T47D (cell line): Measurements from ENCODE around the gene RAB40A.

Experiments
- DNase-seq, 2 experiments: peaks; one replicate each; pipeline versions ENCODE4 v3.0.0 to v3.0.0-alpha.2; 2011 to 2012; ENCODE audit warnings: low read depth in 1 of 2, low spot score in 1 of 2
- JUND ChIP-seq: IDR thresholded peaks from 2 replicates; pipeline ENCODE4 v1.6.1; 2012; ENCODE audit warnings: low read depth
- in situ Hi-C: cut with HindIII; loops from 2 replicates; pipeline ENCODE4 v1.10.0; 2016; ENCODE audit warnings: low sequenced_read_pairs, low pct_unique_long_range_greater_than_20kb

Gene RAB40A

DNA sequence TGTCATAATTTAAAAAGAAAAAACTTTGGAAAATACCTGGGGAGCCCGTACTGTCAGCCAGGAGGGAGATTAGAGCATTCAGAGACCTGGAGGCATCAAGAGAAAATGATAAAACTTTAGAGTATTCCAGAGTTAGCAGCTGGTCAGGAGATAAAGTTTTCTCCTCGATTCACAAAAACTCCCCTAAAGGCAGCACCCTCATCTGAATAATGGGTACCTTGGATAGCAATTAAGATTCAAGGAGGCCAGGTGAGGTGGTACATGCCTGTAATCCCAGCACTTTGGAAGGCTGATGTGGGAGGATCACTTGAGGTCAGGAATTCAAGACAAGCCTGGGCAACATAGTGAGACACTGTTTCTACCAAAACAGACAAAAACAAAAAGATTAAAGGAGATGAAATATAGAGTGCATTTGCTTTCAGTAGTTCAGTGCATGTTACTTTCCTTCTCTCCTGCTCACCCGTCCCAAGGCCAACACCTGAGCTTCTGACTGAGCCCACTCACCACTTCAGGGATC is 18.6 kb upstream of the RAB40A start:
- in situ Hi-C loops = no loop called here
- no peak for DNase-seq
- TF ChIP-seq JUND = no peak

DNA sequence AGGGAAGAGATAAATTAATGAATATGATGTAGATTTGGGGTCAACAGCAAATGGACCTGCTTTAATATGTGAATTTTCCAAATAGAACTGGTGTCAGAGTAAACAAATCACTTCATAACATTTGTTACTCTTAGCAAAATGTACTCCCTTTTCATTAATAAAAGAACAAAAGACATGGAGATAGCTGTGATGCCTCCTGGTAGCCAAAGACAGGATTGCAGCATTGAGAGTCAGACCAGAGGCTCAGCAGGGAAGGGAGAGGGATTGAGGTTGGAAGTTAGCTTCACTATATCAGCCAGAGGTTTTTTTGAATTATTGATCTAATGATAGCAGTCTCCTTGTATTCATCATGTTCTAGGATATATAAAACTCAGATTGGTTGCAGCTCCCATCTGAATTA is 17.4 kb upstream of the RAB40A start:
- in situ Hi-C loops = no loop called here
- no peak for TF ChIP-seq JUND
- DNase-seq = no peak

DNA sequence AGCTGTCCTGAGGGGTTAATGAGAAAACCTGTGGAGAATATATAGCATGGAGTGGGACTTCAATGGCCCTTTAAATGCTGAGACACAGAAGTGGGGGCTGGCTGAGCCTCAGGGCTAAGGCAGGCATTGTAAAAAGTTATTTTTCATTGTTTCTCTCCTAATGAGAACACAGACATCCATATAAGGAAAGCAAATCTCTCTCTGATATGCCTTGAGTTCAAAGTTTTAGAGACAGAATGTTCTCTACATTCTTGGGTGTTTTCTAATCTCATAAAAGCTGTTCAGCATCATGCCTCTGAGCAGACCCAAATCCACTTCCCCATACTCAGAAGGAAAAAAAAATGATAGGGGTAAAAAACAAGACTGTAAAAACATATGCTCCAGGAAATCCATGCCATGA is 16.8 kb upstream of the RAB40A start:
- in situ Hi-C loops = no loop called here

DNA sequence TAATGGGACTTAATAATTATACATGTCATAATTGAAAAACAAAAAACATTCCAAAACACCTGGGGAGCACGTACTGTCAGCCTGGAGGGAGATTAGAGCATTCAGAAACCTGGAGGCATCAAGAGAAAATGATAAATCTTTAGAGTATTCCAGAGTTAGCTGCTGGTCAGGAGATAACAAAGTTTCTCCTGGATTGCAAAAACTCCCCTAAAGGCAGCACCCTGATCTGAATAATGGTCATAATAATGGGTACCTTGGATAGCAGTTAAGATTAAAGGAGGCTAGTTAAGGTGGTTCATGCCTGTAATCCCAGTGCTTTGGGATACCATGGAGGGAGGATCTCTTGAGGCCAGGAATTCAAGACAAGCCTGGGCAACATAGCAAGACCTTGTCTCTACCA is 15.9 kb upstream of the RAB40A start:
- in situ Hi-C loops = no loop called here
- TF ChIP-seq JUND = no peak
- DNase-seq = no peak

More for the DNA sequence above, 16.8 kb upstream of the RAB40A start:
- no peak for TF ChIP-seq JUND
- DNase-seq = no peak

DNA sequence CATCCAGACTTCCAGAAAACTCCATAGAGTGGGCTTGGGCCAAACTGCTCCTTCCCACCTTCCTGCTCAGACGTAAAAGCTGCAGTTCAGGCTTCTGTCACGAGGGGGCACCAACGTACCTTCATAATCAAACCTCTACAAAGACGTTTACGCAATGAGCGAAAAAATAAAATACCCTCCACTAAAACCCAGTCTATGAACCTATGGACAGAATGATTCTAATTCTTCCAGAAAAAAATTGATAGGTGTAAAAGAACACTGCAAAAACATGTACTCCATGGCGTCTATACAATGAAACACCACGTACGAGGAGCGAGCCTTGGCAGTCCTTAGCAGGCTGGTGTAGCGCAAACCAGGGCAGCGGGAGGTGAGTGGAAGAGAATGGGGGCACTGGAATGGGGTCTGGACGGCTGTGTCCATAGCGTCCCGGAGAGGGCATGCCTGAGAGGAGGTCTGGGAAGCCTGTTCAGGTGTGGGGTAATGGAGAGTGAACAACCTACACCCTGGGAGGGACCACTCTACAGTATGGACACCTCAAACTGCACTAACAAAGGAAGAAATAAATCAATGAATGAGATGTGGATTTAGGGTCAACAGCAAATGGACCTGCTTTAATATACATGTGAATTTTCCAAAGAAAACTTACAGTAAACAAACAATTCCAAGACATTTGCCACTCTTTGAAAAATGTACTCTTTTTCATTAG is 14.4 kb upstream of the RAB40A start:
- no peak for TF ChIP-seq JUND
- in situ Hi-C loops = no loop called here
- peak in 1 of 2 experiments; percentile 55 for DNase-seq

DNA sequence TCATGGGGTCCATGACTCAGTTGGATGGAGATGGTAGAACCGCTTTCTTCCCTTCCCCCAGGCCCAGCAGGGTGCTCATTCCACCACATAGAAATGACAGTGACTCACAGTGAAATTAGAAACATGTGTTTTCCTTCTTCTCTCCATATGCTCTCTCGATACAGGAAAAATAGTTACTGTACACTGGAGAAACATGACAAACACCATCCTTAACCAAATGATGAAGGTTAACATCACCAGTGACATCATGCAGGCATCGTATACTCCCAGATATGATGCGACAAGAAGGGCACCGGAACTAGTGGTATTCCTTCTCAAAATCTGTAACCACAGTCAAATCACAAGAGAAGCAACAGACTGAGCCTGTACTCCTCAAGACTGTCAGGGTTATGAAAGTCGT is 11.7 kb upstream of the RAB40A start:
- DNase-seq = no peak
- in situ Hi-C loops = no loop called here
- TF ChIP-seq JUND = no peak

DNA sequence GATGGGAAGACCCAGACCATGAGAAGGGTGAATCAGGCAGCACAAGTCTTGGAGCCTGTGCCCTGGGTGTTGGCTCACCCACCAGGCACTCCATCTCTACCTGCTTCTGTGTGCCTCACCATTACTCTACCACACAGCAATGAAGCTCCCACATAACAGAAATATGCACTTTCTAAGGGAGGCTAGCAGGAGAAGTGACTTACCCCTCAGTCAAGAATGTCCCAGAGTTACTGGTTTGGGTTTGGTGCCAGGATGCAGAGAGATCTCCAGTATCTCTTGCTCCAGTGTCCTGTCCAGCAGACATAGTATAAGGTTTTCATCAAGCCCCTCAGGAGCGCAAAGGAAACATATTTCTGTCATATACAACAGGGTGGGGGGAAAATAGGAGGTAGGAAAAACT is 11.3 kb upstream of the RAB40A start:
- in situ Hi-C loops = no loop called here
- DNase-seq = no peak
- TF ChIP-seq JUND = no peak

DNA sequence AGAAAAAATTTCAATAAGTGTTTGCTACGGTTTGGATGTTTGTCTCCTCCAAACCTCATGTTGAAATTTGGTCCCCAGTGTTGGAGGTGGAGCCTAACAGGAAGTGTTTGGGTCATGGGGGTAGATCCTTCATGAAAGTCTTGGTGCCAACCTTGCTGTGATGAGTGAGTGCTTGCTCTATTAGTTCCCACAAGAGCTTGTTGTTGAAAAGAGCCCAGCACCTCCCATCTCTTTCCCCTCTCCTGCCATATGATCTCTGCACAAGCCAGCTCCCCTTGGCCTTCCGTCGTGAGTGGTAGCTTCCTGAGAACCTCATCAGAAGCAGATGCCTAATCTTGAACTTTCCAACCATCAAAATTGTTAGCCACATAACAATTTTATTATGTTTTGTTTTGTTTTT is 10.3 kb upstream of the RAB40A start:
- in situ Hi-C loops = no loop called here
- TF ChIP-seq JUND = no peak
- DNase-seq = no peak

DNA sequence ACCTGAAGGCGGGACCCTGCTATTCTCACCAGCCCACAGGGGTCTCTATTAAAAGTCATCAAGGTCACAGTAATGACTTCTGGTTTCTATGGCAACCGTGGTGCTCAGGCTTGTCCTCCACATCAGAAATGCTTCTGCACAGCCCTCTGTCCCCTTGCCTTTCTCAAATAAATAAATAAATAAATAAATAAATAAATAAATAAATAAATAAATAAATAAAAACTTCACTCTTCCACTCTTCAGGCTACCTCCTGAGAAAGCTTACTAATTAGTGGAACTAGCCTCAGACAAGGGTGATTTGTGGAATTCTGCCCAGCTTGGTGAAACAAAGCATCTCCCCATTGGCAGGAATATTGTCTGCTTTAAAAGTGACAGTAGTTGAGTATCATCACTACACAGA is 5.5 kb upstream of the RAB40A start:
- in situ Hi-C loops = no loop called here
- TF ChIP-seq JUND = no peak
- no peak for DNase-seq

DNA sequence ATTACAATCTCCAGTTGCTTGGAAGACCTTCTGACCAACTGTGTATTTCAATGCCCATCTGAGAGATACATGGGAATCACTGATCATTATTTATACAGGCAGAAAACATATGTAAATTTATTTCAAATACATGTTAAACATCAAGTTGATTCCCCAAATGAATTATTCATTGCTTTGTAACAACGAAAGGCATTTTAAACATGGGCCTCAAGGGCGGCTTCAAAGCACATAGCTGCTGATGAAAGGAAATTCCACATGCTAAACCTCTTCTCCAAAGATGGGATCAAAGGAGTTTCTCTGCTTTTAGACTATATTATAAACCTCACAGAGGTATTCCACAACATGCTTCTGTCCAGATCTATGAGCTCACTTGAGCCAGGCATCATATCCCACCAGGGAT is 4.3 kb upstream of the RAB40A start:
- in situ Hi-C loops = no loop called here
- no peak for TF ChIP-seq JUND

DNA sequence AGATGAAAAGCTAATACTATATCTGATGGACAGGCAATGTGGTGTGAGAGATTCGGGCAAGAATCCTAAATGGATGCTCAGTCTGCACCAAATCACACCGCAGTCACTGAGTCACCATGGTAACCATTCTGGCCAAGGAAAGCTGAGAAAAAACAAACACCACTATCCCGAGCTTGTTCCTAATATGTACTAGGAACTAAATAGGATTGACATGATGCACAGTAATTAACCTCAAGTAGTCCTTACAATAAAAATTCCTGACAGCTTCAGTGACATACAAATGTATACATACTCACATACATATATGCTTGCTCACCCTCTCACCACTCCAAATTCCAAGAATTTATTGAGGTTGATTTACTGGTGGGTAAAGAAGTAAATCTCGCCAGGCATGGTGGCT is 1.1 kb upstream of the RAB40A start:
- in situ Hi-C loops = no loop called here
- DNase-seq = no peak
- TF ChIP-seq JUND = no peak

More for the DNA sequence above, 4.3 kb upstream of the RAB40A start:
- no peak for DNase-seq

DNA sequence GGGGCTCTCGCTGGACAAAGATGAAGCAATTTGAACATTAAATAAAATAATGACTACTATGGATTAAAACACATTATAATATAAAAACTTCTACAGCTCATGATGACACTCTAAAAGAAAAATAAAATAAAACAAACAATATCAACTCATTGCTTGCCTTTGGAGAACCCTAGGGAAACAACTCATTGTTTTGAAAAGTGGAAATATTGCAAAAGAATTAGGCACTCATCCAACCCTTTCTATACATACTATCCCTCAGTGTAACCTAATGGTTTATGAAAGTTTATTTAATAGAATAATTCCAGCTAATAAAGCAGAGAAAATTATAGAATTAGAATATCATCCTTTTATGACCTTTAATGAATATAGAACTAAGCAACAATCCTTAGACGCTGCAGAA is 718 bp downstream of the RAB40A start:
- in situ Hi-C loops = no loop called here
- no peak for TF ChIP-seq JUND
- DNase-seq = no peak

DNA sequence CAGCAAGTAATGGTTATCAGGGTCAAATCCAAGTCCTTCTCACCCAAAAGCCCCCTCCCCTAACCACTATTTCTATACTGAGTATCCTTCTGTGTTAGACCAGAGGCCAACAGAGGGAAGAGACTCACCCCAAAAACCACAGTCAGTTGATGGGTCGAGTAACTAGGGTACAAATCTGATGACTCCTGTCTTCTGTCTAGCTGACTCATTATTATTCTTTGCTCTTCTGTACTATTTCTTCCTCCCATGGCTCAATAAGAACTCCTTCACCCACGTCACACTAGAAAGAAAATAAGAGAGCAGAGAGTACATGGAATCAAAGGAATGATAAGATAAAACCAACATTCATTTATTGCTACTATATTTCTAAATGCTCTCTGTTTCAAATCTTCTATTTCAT is 2.0 kb downstream of the RAB40A start:
- no peak for TF ChIP-seq JUND
- no peak for DNase-seq
- in situ Hi-C loops = no loop called here
